ENCODE results near the gene RPP25L.

Gene RPP25L

GRCh38 chr9:34653151-34654072, 41.5 kb upstream of the RPP25L start:
- Histone ChIP-seq H3K4me3 (peak overlapping the region; percentile 74), H3K27ac (peak overlapping the region; percentile 87 to 91)
- DNase-seq (ENCODE audit: low spot score) = no peak
- no peak for TF ChIP-seq CTCF (IDR thresholded peaks at IDR 0.05)

DNA sequence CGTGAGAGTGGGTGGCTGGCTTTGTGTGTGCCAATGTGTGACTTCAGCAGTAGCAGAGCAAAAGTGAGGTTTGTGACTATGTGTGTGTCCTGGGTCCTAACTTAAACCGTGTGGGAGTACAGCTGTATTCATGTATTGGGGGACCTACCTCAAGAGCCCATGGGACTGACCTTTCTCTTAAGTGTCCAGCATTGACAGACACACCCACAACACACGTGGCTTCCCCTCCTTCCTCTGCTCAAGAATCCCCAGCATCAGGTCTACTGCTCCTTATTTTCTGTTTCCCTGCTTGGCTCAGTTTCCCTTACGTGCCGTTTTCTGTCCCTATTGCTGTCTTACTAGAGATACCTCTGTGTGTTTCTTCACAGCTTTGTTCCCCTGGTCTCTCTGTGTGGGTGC, 40.7 kb upstream of the RPP25L start:
- DNase-seq (ENCODE audit: low spot score) = no peak
- peak overlapping the region; percentile 87 to 91 for H3K27ac ChIP-seq
- H3K4me3 ChIP-seq = peak overlapping the region; percentile 74
- TF ChIP-seq CTCF (IDR thresholded peaks at IDR 0.05) = no peak

DNA sequence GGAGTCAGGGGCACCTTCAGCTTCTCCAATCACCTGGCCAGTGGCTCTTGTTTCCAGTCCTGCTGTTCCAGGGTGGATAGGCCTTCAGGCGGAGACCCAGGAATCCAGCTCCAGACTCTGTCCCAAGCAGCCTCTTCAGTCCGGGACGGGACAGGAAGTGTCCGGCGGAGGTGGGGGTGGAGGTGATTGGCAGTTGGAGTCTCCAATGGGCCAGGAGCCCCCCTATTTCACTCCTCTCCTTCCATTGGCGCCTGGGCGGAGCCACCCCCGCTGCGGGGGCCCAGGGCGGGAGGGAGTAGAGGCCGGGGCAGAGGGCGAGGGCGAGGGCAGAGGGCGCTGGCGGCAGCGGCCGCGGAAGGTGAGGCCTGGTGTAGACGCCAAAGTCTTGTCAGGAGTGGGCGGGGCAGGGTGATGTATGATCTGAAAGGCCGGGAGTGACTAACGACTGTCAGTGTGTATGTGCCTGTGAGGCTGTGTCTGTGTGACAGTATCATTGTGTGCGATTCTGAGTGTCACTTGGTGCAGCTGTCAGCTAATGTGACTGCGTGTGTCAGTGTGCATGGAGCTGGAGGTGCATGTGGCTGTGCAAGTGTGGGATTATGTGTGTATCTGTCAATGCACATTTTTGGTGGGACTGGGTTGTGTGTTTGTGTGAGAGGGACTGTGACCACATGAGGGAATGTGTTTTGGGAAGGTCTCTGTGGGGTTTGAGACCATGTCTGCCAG, 40.1 kb upstream of the RPP25L start, which contains the start of gene IL11RA:
IL11RA (plus strand) TSS at position 310 of the 726 bp plus-strand sequence. CDS start 3,033 bp downstream, outside the sequence.
- TF ChIP-seq CTCF (IDR thresholded peaks at IDR 0.05) = no peak
- peak within 1 kb of the TSS; percentile 87 to 91 for H3K27ac ChIP-seq
- DNase-seq (ENCODE audit: low spot score) = peak; percentile 94
- peak within 1 kb of the TSS; percentile 74 for H3K4me3 ChIP-seq

DNA sequence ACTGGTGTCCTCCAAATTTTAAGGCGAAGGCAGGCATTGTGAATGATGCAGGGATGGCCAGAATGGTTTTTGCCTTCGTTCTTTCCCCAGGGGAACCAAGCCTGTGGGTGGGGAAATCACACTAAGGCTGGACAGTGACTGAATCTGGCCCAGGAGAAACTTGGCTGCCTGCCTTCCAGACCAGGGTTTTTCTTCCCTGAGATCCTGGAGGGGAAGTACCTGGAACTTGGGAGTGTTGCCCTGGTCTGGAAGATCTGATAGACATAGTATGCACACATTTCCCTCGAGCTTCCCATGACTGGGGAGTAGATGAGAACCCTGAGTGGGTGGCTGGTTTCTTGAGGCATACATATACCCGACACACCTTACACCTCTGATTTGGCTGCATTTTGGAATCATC, 39.4 kb upstream of the RPP25L start:
- no peak for TF ChIP-seq CTCF (IDR thresholded peaks at IDR 0.05)
- H3K27ac ChIP-seq = peak overlapping the region; percentile 87 to 91
- H3K4me3 ChIP-seq = peak overlapping the region; percentile 74
- no peak for DNase-seq (ENCODE audit: low spot score)

- DNase-seq (ENCODE audit: low spot score) = no peak
- H3K27ac ChIP-seq = peak overlapping the region; percentile 87 to 91
- TF ChIP-seq CTCF (IDR thresholded peaks at IDR 0.05) = no peak
- H3K4me3 ChIP-seq = no peak overlapping the region
Observed at GRCh38 chr9:34650816-34651215, 38.9 kb upstream of the RPP25L start.

GRCh38 chr9:34648673-34649072, 36.8 kb upstream of the RPP25L start:
- no peak for TF ChIP-seq CTCF (IDR thresholded peaks at IDR 0.05)
- H3K4me3 ChIP-seq = no peak overlapping the region
- peak overlapping the region in 1 of 2 donors; percentile 91 for H3K27ac ChIP-seq
- no peak for DNase-seq (ENCODE audit: low spot score)

All from coronary artery (tissue), 2 donors.